Astrocyte of the spinal cord (primary cell): Measurements from ENCODE around the gene NT5DC4.

Source experiments
- DNase-seq: peaks from one replicate; pipeline ENCODE4 v3.0.0; 2011; ENCODE audit warnings: low read depth, low spot score
- H3K4me3 ChIP-seq: 2 replicates; pipeline ENCODE4 v1.5.1; 2011; ENCODE audit warnings: low read depth, mild to moderate bottlenecking, low read length, moderate library complexity
- in situ Hi-C: cut with HindIII; loops from 2 replicates; pipeline ENCODE4 v1.10.0; 2017; ENCODE audit warnings: low sequenced_read_pairs
- TF ChIP-seq, protein P1 (sequence below): IDR thresholded peaks from 2 replicates; pipeline ENCODE4 v1.5.1; 2012; ENCODE audit warnings: low read depth, mild to moderate bottlenecking, low read length, inconsistent platforms

Gene NT5DC4

DNA sequence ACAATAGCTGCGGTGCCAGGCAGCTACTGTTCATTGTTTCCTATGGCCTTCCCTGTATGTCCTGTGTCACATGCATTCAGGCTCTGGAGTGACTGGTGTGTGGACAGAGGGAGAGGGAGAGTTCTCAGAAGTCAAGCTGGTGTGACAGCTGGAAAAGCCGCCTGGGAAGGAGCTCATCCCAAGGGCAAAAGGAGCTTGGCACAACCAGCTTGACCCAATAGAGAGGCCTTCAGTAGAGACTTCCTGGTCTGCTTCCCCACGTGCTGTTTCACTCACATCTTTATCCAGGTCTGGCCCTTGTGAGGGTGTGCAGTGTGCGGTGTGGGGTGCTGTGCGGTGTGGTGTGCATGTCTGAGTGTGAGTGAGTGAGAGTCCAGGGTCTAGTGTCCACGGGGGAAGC, 11.1 kb upstream of the NT5DC4 start:
- H3K4me3 ChIP-seq, result no peak overlapping the region
- TF ChIP-seq, protein P1, sequence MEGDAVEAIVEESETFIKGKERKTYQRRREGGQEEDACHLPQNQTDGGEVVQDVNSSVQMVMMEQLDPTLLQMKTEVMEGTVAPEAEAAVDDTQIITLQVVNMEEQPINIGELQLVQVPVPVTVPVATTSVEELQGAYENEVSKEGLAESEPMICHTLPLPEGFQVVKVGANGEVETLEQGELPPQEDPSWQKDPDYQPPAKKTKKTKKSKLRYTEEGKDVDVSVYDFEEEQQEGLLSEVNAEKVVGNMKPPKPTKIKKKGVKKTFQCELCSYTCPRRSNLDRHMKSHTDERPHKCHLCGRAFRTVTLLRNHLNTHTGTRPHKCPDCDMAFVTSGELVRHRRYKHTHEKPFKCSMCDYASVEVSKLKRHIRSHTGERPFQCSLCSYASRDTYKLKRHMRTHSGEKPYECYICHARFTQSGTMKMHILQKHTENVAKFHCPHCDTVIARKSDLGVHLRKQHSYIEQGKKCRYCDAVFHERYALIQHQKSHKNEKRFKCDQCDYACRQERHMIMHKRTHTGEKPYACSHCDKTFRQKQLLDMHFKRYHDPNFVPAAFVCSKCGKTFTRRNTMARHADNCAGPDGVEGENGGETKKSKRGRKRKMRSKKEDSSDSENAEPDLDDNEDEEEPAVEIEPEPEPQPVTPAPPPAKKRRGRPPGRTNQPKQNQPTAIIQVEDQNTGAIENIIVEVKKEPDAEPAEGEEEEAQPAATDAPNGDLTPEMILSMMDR, result no peak
- in situ Hi-C loops, result no loop called here
- DNase-seq, result no peak

DNA sequence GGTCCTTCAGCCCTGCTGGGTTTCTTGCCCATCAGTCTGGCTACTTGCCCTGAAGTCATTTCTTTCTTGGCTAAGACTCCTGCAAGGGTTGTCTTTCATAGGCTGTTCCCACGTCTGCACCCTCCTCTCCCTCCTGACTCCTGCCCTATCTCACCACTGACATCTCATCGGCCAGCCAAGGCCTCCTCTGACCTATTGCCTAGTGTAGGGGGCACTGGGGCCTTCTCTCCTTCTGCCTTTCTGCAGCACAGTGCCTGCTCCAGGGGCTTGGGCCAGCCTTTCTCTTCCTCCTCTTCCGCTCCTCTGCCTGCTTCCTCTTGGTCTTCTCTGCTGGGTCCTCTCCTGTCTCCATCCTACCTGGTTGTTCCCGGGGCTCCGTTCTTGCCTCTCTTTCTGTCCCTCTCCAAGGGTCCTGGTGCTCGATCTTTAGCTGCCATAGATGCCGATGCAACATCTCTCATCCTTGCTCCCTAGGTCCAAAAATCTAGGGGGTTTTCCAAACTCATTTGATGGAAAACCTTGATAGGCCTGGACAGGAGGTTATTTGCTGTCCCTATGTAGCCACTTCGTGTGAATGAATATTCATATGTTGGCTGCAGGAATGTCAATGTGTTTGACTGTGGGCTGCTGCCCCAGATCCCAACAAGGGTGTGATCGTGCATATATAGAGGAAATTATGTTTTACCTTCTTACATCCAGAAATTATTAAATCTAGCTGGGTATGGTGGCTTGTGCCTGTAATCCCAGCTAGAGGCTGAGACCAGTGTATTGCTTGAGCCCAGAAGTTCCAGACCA, 9.7 kb upstream of the NT5DC4 start:
- TF ChIP-seq, protein P1, result no peak
- no peak for DNase-seq

DNA sequence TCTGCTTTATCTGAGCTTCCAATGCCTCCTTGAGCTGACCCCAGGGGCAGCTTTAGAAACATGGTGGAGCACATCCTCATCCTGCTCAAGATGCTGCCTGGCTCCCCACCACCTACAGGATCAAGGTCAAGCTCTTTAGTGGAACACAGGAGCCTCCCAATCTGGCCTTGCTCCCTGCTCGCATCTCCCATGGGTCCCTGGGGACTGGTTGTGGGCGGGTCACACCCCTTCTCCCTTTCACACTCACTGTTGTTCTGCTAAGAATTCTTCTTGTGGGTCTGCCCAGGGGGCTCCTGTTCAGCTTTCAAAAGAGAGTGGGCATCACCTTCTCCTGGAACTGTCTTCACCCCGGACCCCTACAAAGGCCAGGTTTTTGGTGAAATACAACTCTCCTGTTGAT, 8.4 kb upstream of the NT5DC4 start:
- no peak for DNase-seq

More for the DNA sequence above, 9.7 kb upstream of the NT5DC4 start:
- no peak overlapping the region for H3K4me3 ChIP-seq
- in situ Hi-C loops, result no loop called here

DNA sequence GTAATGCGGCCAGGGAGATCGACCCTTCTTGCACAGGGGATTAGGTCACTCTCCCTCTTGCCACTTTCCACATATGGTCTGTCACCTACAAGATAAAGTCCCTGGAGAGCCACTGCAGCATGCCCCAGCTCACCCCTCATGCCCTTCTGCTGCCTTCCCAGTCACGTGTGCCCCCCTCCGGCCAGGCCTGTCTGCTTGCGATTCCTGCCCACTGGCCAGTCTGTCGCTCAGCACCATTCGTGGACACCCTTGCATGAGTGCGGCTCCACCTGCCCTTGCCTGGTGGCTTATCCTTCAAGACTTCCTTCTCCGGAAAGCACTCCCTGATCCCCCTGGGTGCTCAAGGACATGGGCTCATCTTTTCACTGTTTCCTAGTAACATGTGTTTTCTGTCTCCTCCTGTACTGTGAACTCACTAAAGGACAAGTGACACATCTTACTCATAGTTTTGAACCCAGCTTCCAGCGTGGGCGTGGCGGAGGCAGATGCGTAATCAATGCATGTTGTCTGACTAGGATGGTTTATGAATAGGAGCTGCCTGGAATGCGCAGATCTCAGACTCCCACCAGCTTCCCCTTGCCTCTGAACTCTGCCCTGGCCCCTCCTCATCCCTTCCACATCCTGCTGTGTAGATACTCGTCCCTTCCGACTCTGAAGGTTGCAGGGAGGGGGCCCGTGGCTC, 7.8 kb upstream of the NT5DC4 start:
- H3K4me3 ChIP-seq, result no peak overlapping the region
- in situ Hi-C loops, result no loop called here
- DNase-seq, result peak; percentile 60
- TF ChIP-seq, protein P1, result no peak

More for the DNA sequence above, 8.4 kb upstream of the NT5DC4 start:
- TF ChIP-seq, protein P1, result no peak
- in situ Hi-C loops, result no loop called here
- no peak overlapping the region for H3K4me3 ChIP-seq

DNA sequence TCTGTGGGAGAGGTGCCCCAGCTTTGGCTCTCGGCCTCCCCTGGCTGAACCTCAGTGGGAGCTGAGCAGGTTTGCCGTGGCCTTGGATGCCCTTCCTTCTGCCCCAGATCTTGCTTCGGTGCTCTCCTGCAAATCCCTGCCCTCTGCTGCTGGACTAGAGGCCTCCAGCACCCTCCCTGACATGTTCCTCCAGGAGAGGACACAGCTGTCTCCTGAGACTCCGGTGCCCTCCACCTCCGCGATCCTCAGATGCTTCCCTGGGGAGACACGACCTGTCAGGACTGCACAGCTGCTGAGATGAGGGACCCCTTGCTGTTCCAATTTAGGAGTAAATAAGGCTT, 7.3 kb upstream of the NT5DC4 start:
- in situ Hi-C loops, result no loop called here
- DNase-seq, result no peak
- TF ChIP-seq, protein P1, result no peak
- H3K4me3 ChIP-seq, result no peak overlapping the region

DNA sequence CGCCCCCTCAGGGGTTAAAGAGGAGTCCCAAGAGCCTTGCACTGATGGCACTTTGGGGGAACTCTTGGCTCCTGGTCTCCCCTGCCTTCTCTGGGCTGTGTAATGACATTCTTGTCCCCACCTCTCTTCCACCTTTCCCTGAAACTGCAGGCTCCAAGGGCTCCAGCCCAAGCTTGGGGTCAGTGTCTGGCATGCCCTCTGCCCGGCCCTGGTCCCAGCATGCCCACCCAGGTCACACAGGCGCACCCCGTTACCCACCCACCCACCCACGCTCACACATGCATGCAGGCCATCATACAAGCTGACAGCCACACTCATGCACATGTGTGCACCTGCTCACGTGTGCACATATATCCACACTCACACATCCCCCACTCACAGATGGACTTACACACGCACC, 6.9 kb upstream of the NT5DC4 start:
- DNase-seq, result no peak
- TF ChIP-seq, protein P1, result no peak
- in situ Hi-C loops, result no loop called here
- H3K4me3 ChIP-seq, result no peak overlapping the region
